Neural cell (in vitro differentiated cells): Measurements from ENCODE around the gene ZAP70. TPM values are rescaled to one million over a fixed set of nuclear protein-coding genes. Genes with fewer than 3 reads are reported as not detected.

ENCODE experiments used
- H2AFZ ChIP-seq: fragments of 200-600, 300-800 bp; sonication (generic), shearing (Covaris generic); 2 replicates; pipeline ENCODE4 v1.6.0; 2014; ENCODE audit warnings: low read depth, mild to moderate bottlenecking, antibody characterized with exemption, low read length, moderate library complexity
- H3F3A ChIP-seq: fragments of 200-600 bp; shearing (Covaris generic); 2 replicates; pipeline ENCODE4 v1.6.1; 2016; ENCODE audit warnings: mild to moderate bottlenecking, moderate library complexity, mixed read lengths, antibody characterized with exemption, low read length; ENCODE audit not compliant: insufficient read depth, poor library complexity, severe bottlenecking
- H3K27ac ChIP-seq: fragments of 200-600, 300-800 bp; sonication (generic), shearing (Covaris generic); 2 replicates; pipeline ENCODE4 v1.5.1; 2014; ENCODE audit warnings: mild to moderate bottlenecking, low read length, moderate library complexity
- H3K27me3 ChIP-seq: fragments of 300-800, 200-600 bp; sonication (generic), shearing (Covaris generic); 2 replicates; pipeline ENCODE4 v1.6.0; 2014; ENCODE audit warnings: mild to moderate bottlenecking, low read depth, low read length, moderate library complexity; ENCODE audit not compliant: insufficient read depth
- H3K36me3 ChIP-seq: fragments of 300-800, 200-600 bp; sonication (generic), shearing (Covaris generic); 2 replicates; pipeline ENCODE4 v1.5.1; 2014; ENCODE audit warnings: mild to moderate bottlenecking, antibody characterized with exemption, low read length, moderate library complexity; ENCODE audit not compliant: insufficient read depth
- H3K4me2 ChIP-seq: fragments of 300-800, 200-600 bp; sonication (generic), shearing (Covaris generic); 2 replicates; pipeline ENCODE4 v1.6.0; 2014; ENCODE audit warnings: mild to moderate bottlenecking, low read length
- H3K4me3 ChIP-seq: fragments of 300-800, 200-600 bp; sonication (generic), shearing (Covaris generic); 2 replicates; pipeline ENCODE4 v1.5.1; 2014; ENCODE audit warnings: mild to moderate bottlenecking, low read length, moderate library complexity
- H3K79me2 ChIP-seq: fragments of 200-600 bp; shearing (Covaris generic); replicated peaks from 2 replicates; pipeline ENCODE4 v1.6.0; 2014; ENCODE audit warnings: mild to moderate bottlenecking, low read length, moderate library complexity; ENCODE audit not compliant: insufficient read depth
- H3K9ac ChIP-seq: fragments of 300-800, 200-600 bp; sonication (generic), shearing (Covaris generic); 2 replicates; pipeline ENCODE4 v1.6.1; 2016; ENCODE audit warnings: mild to moderate bottlenecking, low read length, mixed read lengths
- H3K9me2 ChIP-seq: fragments of 200-600 bp; shearing (Covaris generic); 2 replicates; pipeline ENCODE4 v1.6.1; 2016; ENCODE audit warnings: mild to moderate bottlenecking, low read length, mixed read lengths; ENCODE audit not compliant: insufficient read depth
- H3K9me3 ChIP-seq: fragments of 200-600, 300-800 bp; sonication (generic), shearing (Covaris generic); 2 replicates; pipeline ENCODE4 v1.6.1; 2016; ENCODE audit warnings: mild to moderate bottlenecking, mixed run types, low read length, moderate library complexity, mixed read lengths
- H4K20me1 ChIP-seq: fragments of 200-600 bp; shearing (Covaris generic); 2 replicates; pipeline ENCODE4 v1.6.1; 2016; ENCODE audit warnings: mild to moderate bottlenecking, mixed run types; ENCODE audit not compliant: insufficient read depth
- EP300 ChIP-seq: fragments of 450-650 bp; conservative IDR thresholded peaks from 2 replicates; pipeline ENCODE4 v1.6.1; 2014; ENCODE audit warnings: antibody characterized with exemption, mild to moderate bottlenecking, moderate library complexity; ENCODE audit not compliant: poor library complexity, severe bottlenecking
- EZH2 ChIP-seq: fragments of 200-600, 300-800 bp; shearing (Covaris generic), sonication (generic); IDR thresholded peaks from 2 replicates; pipeline ENCODE4 v1.6.1; 2014; ENCODE audit warnings: antibody characterized with exemption, low read length, borderline replicate concordance, mild to moderate bottlenecking; ENCODE audit not compliant: insufficient read depth, poor library complexity, severe bottlenecking
- MXI1 ChIP-seq: fragments of 450-650 bp; conservative IDR thresholded peaks from 2 replicates; pipeline ENCODE4 v1.6.1; 2014; ENCODE audit warnings: antibody characterized with exemption, mild to moderate bottlenecking; ENCODE audit not compliant: poor library complexity, severe bottlenecking
- POLR2AphosphoS5 ChIP-seq: IDR thresholded peaks from 2 replicates; pipeline ENCODE4 v1.6.1; 2012
- RAD21 ChIP-seq: fragments of 450-650 bp; conservative IDR thresholded peaks from 2 replicates; pipeline ENCODE4 v1.6.1; 2014; ENCODE audit warnings: antibody characterized with exemption, mild to moderate bottlenecking, moderate library complexity
- SMC3 ChIP-seq: fragments of 450-650 bp; conservative IDR thresholded peaks from 2 replicates; pipeline ENCODE4 v1.6.1; 2014; ENCODE audit warnings: antibody characterized with exemption, mild to moderate bottlenecking, moderate library complexity; ENCODE audit not compliant: poor library complexity
- TAF1 ChIP-seq: IDR thresholded peaks from 2 replicates; pipeline ENCODE4 v1.6.1; 2012; ENCODE audit warnings: low read depth
- polyA plus RNA-seq: library from polyadenylated mRNA; depleted of rRNA; stranded (reverse); fragments of >200 nt; gene quantifications from 2 replicates; pipeline ENCODE4 v1.2.3, GENCODE V29; 2014
- TF ChIP-seq, protein P1 (sequence below): IDR thresholded peaks from 2 replicates; pipeline ENCODE4 v1.6.1; 2012; ENCODE audit warnings: borderline replicate concordance
- TF ChIP-seq, protein P2 (sequence below): fragments of 450-650 bp; IDR thresholded peaks from 2 replicates; pipeline ENCODE4 v1.5.1; 2014; ENCODE audit warnings: antibody characterized with exemption, mild to moderate bottlenecking, moderate library complexity; ENCODE audit not compliant: poor library complexity, severe bottlenecking

Gene ZAP70
- polyA plus RNA-seq, 1 donor from 2014 or later, result 0.59 TPM

GRCh38 chr2:97716695-97717612 lies 3.6 kb downstream of the ZAP70 start:
- Histone ChIP-seq H3F3A (no peaks in the 10 kb centered on the region), H3K9me2 (no peaks in the 10 kb centered on the region), H3K79me2 (no peaks in the 10 kb centered on the region), H3K4me3 (no peak overlapping the region), H3K27ac (no peak overlapping the region), H3K9me3 (no peaks in the 10 kb centered on the region), H3K36me3 (no peaks in the 10 kb centered on the region), H3K9ac (no peak overlapping the region), H2AFZ (no peak overlapping the region), H4K20me1 (no peaks in the 10 kb centered on the region), H3K27me3 (no peaks in the 10 kb centered on the region), H3K4me2 (no peak overlapping the region)
- TF ChIP-seq MXI1, result no peak
- TF ChIP-seq SMC3, result no peak
- TF ChIP-seq EP300, result no peak
- TF ChIP-seq, protein P1, sequence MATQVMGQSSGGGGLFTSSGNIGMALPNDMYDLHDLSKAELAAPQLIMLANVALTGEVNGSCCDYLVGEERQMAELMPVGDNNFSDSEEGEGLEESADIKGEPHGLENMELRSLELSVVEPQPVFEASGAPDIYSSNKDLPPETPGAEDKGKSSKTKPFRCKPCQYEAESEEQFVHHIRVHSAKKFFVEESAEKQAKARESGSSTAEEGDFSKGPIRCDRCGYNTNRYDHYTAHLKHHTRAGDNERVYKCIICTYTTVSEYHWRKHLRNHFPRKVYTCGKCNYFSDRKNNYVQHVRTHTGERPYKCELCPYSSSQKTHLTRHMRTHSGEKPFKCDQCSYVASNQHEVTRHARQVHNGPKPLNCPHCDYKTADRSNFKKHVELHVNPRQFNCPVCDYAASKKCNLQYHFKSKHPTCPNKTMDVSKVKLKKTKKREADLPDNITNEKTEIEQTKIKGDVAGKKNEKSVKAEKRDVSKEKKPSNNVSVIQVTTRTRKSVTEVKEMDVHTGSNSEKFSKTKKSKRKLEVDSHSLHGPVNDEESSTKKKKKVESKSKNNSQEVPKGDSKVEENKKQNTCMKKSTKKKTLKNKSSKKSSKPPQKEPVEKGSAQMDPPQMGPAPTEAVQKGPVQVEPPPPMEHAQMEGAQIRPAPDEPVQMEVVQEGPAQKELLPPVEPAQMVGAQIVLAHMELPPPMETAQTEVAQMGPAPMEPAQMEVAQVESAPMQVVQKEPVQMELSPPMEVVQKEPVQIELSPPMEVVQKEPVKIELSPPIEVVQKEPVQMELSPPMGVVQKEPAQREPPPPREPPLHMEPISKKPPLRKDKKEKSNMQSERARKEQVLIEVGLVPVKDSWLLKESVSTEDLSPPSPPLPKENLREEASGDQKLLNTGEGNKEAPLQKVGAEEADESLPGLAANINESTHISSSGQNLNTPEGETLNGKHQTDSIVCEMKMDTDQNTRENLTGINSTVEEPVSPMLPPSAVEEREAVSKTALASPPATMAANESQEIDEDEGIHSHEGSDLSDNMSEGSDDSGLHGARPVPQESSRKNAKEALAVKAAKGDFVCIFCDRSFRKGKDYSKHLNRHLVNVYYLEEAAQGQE, result no peak
- TF ChIP-seq TAF1, result no peak
- no peak for TF ChIP-seq EZH2
- TF ChIP-seq, protein P2, sequence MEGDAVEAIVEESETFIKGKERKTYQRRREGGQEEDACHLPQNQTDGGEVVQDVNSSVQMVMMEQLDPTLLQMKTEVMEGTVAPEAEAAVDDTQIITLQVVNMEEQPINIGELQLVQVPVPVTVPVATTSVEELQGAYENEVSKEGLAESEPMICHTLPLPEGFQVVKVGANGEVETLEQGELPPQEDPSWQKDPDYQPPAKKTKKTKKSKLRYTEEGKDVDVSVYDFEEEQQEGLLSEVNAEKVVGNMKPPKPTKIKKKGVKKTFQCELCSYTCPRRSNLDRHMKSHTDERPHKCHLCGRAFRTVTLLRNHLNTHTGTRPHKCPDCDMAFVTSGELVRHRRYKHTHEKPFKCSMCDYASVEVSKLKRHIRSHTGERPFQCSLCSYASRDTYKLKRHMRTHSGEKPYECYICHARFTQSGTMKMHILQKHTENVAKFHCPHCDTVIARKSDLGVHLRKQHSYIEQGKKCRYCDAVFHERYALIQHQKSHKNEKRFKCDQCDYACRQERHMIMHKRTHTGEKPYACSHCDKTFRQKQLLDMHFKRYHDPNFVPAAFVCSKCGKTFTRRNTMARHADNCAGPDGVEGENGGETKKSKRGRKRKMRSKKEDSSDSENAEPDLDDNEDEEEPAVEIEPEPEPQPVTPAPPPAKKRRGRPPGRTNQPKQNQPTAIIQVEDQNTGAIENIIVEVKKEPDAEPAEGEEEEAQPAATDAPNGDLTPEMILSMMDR, result no peak
- TF ChIP-seq RAD21, result no peak
- TF ChIP-seq POLR2AphosphoS5, result no peak

DNA sequence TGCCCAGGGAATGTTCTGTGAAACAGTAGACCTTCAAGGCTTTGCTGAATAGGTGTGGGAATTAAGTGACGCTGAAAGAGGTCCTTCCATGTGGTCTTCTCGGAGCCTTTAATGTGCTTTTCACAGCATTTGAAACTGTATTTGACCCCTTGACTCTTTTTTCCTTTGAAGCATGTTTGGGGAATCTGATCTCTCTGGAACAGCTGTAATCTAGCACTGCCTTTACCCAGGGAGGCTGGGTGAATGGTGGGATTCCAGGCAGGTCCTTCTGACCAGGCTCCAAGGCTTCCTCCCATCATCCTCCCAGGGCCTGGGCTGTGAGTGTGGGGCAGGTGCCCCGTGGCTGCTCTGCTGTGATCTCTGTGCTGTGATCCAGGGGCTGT lies 4.2 kb downstream of the ZAP70 start:
- no peaks in the 10 kb centered on the region for H3K9me2 ChIP-seq
- TF ChIP-seq EZH2 (no peak), SMC3 (no peak), TAF1 (no peak), RAD21 (no peak)

More for the DNA sequence above, 4.2 kb downstream of the ZAP70 start:
- Histone ChIP-seq H3K27me3 (no peaks in the 10 kb centered on the region), H3K9me3 (no peaks in the 10 kb centered on the region), H2AFZ (no peak overlapping the region), H3F3A (no peaks in the 10 kb centered on the region), H3K36me3 (no peaks in the 10 kb centered on the region), H3K9ac (no peak overlapping the region), H3K4me2 (no peak overlapping the region), H4K20me1 (no peaks in the 10 kb centered on the region), H3K79me2 (no peaks in the 10 kb centered on the region), H3K27ac (no peak overlapping the region), H3K4me3 (no peak overlapping the region)
